Upper lobe of left lung (tissue), 6 donors: ENCODE measurements around the gene EEPD1. TPM values are rescaled to one million over a fixed set of nuclear protein-coding genes. Genes with fewer than 3 reads are reported as not detected.

ENCODE experiments used
- ATAC-seq, 2 donors: fragments of 200-7000 bp; cut with Tn5 transposase; one replicate each; pipeline ENCODE4 v1.9.1; 2022; ENCODE audit warnings: mild to moderate bottlenecking in 2 of 2, moderate library complexity in 2 of 2; ENCODE audit not compliant: low FRiP score in 2 of 2
- DNase-seq, 2 donors: peaks; one replicate each; pipeline ENCODE4 v3.0.0-alpha.2; 2019 to 2020
- H3K27ac ChIP-seq, 4 donors: fragments of 200-600 bp; sonication (generic); one replicate each; pipeline ENCODE4 v1.5.1; 2016 to 2019
- H3K27me3 ChIP-seq, 4 donors: fragments of 200-600 bp; sonication (generic); one replicate each; pipeline ENCODE4 v1.5.1; 2017 to 2019
- H3K36me3 ChIP-seq, 4 donors: fragments of 200-600 bp; sonication (generic); one replicate each; pipeline ENCODE4 v1.5.1; 2016 to 2019
- H3K4me1 ChIP-seq, 4 donors: fragments of 200-600 bp; sonication (generic); one replicate each; pipeline ENCODE4 v1.5.1; 2018 to 2019
- H3K4me3 ChIP-seq, 4 donors: fragments of 200-600 bp; sonication (generic); one replicate each; pipeline ENCODE4 v1.5.1; 2017 to 2019; ENCODE audit warnings: mild to moderate bottlenecking in 2 of 4, moderate library complexity in 1 of 4
- H3K9me3 ChIP-seq, 4 donors: fragments of 200-600 bp; sonication (generic); one replicate each; pipeline ENCODE4 v1.5.1; 2018 to 2019
- EP300 ChIP-seq, 4 donors: sonication (generic); formaldehyde crosslinking; IDR thresholded peaks; one replicate each; pipeline ENCODE4 v1.5.1; 2017; ENCODE audit warnings: antibody characterized with exemption in 4 of 4, control low read depth in 2 of 4
- POLR2A ChIP-seq, 4 donors: fragments of 450-650 bp; IDR thresholded peaks; one replicate each; pipeline ENCODE4 v1.5.1; 2016 to 2017; ENCODE audit warnings: antibody characterized with exemption in 4 of 4, mild to moderate bottlenecking in 2 of 4
- POLR2AphosphoS5 ChIP-seq, 2 donors: sonication (generic); formaldehyde crosslinking; IDR thresholded peaks; one replicate each; pipeline ENCODE4 v1.5.1; 2017; ENCODE audit warnings: antibody characterized with exemption in 2 of 2
- WGBS, 2 donors: methylation state at CpG; one replicate each; pipeline ENCODE4 v1.1.5; 2017 to 2018; 5-methylcytosine and 5-hydroxymethylcytosine counted together
- total RNA-seq, 6 donors: library from RNA; depleted of rRNA in 4 of 6; stranded (reverse); fragments of >200 nt in 4 of 6; gene quantifications; one replicate each; pipeline versions ENCODE4 v1.1.0 to v1.2.1, GENCODE V29; 2016 to 2021
- TF ChIP-seq, protein P1 (sequence below), 6 experiments: fragments of 450-650 bp in 4 of 6; fragments of 200-600 bp in 2 of 6; sonication (generic) in 2 of 6; IDR thresholded peaks; one replicate each; pipeline ENCODE4 v1.5.1; 2016 to 2019; ENCODE audit warnings: antibody characterized with exemption in 6 of 6
- donor health status: DM: no; HTN: no; CAD: no; lungs with moderate emphysema.
- donor health status: DM: no; HTN: yes; CAD: no; lungs with severe emphysema.

The EEPD1 gene
- total RNA-seq, 6 donors from 2014 or later: 5.9 to 25.1 (median 11.2) TPM

DNA sequence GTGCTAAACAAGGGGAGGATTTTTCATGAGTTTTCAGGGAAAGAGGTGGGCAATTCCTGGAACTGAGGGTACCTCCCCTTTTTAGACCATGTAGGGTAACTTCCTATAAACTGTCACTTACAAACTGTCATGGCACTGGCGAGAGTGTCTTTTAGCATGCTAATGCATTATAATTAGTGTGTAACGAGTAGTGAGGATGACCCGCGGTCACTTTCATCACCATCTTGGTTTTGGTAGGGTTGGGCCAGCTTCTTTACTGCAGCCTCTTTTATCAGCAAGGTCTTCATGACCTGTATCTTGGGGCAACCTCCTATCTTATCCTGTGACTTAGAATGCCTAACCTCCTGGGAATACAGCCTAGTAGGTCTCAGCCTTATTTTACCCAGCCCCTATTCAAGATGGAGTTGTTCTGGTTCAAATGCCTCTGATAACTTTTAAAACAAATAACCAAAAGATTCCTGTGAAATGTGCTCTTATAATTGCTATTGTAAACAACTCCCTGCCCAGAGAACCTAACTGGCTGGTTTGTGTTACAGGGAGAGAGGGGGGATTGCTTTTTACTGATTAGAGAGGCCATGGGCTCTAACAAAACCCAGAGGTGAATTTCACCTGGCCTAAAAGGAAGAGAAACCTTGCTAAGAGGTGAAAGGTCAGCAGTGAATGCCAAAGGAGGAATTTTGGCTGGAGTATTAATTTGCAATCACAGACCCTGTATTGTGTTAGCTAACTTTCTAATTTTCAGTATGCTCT lies 64.3 kb downstream of the EEPD1 start:
- TF ChIP-seq, protein P1, sequence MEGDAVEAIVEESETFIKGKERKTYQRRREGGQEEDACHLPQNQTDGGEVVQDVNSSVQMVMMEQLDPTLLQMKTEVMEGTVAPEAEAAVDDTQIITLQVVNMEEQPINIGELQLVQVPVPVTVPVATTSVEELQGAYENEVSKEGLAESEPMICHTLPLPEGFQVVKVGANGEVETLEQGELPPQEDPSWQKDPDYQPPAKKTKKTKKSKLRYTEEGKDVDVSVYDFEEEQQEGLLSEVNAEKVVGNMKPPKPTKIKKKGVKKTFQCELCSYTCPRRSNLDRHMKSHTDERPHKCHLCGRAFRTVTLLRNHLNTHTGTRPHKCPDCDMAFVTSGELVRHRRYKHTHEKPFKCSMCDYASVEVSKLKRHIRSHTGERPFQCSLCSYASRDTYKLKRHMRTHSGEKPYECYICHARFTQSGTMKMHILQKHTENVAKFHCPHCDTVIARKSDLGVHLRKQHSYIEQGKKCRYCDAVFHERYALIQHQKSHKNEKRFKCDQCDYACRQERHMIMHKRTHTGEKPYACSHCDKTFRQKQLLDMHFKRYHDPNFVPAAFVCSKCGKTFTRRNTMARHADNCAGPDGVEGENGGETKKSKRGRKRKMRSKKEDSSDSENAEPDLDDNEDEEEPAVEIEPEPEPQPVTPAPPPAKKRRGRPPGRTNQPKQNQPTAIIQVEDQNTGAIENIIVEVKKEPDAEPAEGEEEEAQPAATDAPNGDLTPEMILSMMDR (IDR thresholded peaks at IDR 0.05): no peak
- TF ChIP-seq POLR2A (IDR thresholded peaks at IDR 0.05) (no peak), POLR2AphosphoS5 (IDR thresholded peaks at IDR 0.05) (no peak), EP300 (IDR thresholded peaks at IDR 0.05) (no peak)
- no peak overlapping the region for H3K27ac ChIP-seq
- H3K4me3 ChIP-seq: no peak overlapping the region
- no peaks in the 10 kb centered on the region for H3K9me3 ChIP-seq
- H3K27me3 ChIP-seq: no peaks in the 10 kb centered on the region
- H3K4me1 ChIP-seq: peaks cover 0 to 6% (median 0%) of the 10 kb centered on the region in 4 donors
- WGBS, 2 donors: 91% methylated on average over 4 of the region's 4 CpGs
- no peaks in the 10 kb centered on the region for H3K36me3 ChIP-seq
- ATAC-seq (no peak), DNase-seq (no peak)

DNA sequence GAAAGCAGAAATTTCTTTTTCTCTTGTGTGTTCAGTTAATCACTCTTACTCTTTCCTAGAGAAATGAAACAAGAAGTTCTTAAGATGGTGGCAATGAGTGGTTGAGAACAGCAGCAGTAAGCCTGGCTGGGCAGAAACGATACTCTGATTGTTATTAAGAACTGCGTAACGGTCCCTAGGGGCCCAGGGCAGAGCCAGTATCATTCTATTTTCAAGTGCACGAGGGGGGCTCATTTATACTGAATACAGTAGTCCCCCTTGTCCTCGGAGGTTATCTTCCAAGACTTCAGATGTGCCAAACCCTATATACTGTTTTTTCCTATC lies 64.9 kb downstream of the EEPD1 start:
- WGBS, 2 donors: 78 to 92% methylated on average over 5 of the region's 5 CpGs
- no peak for ATAC-seq
- H3K36me3 ChIP-seq: no peaks in the 10 kb centered on the region
- no peaks in the 10 kb centered on the region for H3K9me3 ChIP-seq
- H3K4me3 ChIP-seq: no peak overlapping the region
- DNase-seq: no peak
- H3K27me3 ChIP-seq: no peaks in the 10 kb centered on the region
- H3K27ac ChIP-seq: no peak overlapping the region
- TF ChIP-seq EP300 (IDR thresholded peaks at IDR 0.05) (no peak), POLR2A (IDR thresholded peaks at IDR 0.05) (no peak), POLR2AphosphoS5 (IDR thresholded peaks at IDR 0.05) (no peak)
- TF ChIP-seq, protein P1 (IDR thresholded peaks at IDR 0.05): no peak
- H3K4me1 ChIP-seq: peaks cover 0 to 6% (median 0%) of the 10 kb centered on the region in 4 donors

DNA sequence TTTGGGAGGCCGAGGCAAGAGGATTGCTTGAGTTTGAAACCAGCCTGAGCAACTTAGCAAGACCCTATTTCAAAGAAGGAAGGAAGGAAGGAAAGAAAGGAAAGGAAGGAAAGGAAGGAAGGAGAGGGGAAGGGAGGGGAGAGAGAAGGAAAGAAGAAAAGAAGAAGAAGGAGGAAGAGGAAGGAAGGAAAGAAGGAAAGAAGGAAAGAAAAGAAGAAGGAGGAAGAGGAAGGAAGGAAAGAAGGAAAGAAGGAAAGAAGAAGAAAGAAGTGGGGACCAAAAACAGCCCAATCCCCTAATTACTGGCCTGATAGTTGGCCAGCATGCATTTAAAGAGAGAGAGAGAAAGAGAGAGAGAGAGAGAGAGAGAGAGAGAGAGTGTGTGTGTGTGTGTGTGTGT lies 66.4 kb downstream of the EEPD1 start:
- Histone ChIP-seq H3K4me1 (peaks cover 0 to 6% (median 0%) of the 10 kb centered on the region in 4 donors), H3K27me3 (no peaks in the 10 kb centered on the region), H3K27ac (no peak overlapping the region), H3K9me3 (no peaks in the 10 kb centered on the region), H3K36me3 (no peaks in the 10 kb centered on the region), H3K4me3 (no peak overlapping the region)
- DNase-seq (no peak), ATAC-seq (no peak)
- 89 to 96% methylated on average over 1 of the region's 1 CpG for WGBS, 2 donors
- TF ChIP-seq POLR2A (IDR thresholded peaks at IDR 0.05) (no peak), EP300 (IDR thresholded peaks at IDR 0.05) (no peak), POLR2AphosphoS5 (IDR thresholded peaks at IDR 0.05) (no peak)
- TF ChIP-seq, protein P1 (IDR thresholded peaks at IDR 0.05): no peak

DNA sequence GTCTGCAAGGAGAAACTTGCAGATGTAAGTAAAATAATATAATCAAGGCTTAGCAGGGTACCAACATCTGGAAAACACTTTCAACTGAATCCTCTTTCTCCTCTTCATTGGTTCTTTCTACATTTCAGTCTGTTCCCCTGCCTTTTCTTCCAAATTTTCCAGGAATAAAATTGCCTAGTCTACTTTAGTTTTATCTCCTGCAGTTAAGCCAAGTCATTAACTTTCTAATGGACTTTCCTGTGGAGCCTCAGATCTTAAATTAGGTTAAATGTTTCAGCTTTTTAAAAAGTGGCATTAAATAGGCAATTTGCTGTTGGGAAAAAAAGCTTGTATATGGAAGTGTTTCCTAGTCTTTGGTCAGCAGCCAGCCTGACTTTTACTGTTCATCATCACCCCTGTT lies 70.8 kb downstream of the EEPD1 start:
- Histone ChIP-seq H3K27ac (no peak overlapping the region), H3K9me3 (no peaks in the 10 kb centered on the region), H3K36me3 (no peaks in the 10 kb centered on the region), H3K4me1 (peaks cover 0 to 9% (median 4%) of the 10 kb centered on the region in 4 donors), H3K27me3 (no peaks in the 10 kb centered on the region), H3K4me3 (no peak overlapping the region)
- ATAC-seq (no peak), DNase-seq (no peak)
- TF ChIP-seq POLR2AphosphoS5 (IDR thresholded peaks at IDR 0.05) (no peak), POLR2A (IDR thresholded peaks at IDR 0.05) (no peak), EP300 (IDR thresholded peaks at IDR 0.05) (no peak)
- TF ChIP-seq, protein P1 (IDR thresholded peaks at IDR 0.05): no peak
